ENCODE results near the gene NT5C2. TPM values are rescaled to one million over a fixed set of nuclear protein-coding genes. Genes with fewer than 3 reads are reported as not detected.

The NT5C2 gene
- polyA plus RNA-seq, result 18.8 and 34.7 TPM in 2 replicates

DNA sequence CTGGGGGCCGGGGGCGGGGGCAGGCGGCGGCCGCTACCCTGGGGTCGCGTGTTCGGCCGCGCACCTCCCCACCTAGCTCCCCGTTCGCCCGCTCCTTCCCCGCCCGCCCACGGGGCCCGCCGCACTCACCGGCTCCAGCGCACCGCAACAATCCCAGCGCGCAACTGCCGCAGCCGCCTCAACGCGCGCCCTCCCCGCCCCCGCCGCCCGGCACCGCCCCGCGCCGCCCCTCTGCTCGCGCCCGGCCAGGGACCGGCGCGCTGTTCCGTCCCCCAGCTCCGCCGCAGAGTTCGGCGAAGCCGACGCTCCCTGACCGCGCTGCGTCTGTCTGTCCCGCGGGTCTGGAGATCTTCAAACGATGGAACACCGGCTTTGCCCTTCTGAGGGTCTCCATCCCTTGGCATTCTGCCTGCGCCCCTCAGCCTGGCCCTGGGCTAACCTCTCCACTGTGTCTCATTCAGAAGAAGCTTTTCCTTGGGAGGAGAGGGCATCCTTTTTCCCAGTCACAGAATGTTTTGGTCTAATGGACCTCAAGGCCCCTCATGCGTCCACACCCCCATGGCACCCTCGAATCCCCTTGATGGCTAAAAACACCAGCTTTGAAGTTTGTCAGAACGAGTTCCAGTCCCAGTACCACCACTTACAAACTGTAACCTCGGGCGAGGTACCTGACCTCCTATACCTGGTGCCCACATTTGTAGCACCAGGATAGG, at the start of gene NT5C2:
TSS of gene NT5C2 (minus strand) at position 166 of the 713 bp plus-strand sequence. CDS start 18,314 bp downstream, outside the sequence.

Other genes starting within 250 kb of the NT5C2 start
- not detected in 2 replicates for gene RPEL1, start 52.6 kb upstream of the NT5C2 start, polyA plus RNA-seq
- 332 and 395 TPM in 2 replicates for gene INA, start 83.9 kb upstream of the NT5C2 start, polyA plus RNA-seq
- 2.3 and 3.4 TPM in 2 replicates for gene PCGF6, start 157.9 kb upstream of the NT5C2 start, polyA plus RNA-seq
- 2.5 and 6.7 TPM in 2 replicates for gene TAF5, start 174.7 kb upstream of the NT5C2 start, polyA plus RNA-seq
- 1,761 and 1,943 TPM in 2 replicates for gene ATP5MK, start 203.2 kb upstream of the NT5C2 start, polyA plus RNA-seq
- gene PDCD11, start 203.4 kb upstream of the NT5C2 start, polyA plus RNA-seq, result 6.7 and 10.1 TPM in 2 replicates

Data from Purkinje cell (primary cell).